HUDEP-2 (cell line): ENCODE results near the gene GGT6.
A peak's percentile ranks its signal among the peaks of the same experiment; 100 is the strongest.

Source experiments
- DNase-seq, 76 experiments: peaks; one replicate each; lab custom pipeline; 2025; ENCODE audit not compliant: unreplicated experiment in 76 of 76; lab: John Stamatoyannopoulos, UW

Gene GGT6

DNA sequence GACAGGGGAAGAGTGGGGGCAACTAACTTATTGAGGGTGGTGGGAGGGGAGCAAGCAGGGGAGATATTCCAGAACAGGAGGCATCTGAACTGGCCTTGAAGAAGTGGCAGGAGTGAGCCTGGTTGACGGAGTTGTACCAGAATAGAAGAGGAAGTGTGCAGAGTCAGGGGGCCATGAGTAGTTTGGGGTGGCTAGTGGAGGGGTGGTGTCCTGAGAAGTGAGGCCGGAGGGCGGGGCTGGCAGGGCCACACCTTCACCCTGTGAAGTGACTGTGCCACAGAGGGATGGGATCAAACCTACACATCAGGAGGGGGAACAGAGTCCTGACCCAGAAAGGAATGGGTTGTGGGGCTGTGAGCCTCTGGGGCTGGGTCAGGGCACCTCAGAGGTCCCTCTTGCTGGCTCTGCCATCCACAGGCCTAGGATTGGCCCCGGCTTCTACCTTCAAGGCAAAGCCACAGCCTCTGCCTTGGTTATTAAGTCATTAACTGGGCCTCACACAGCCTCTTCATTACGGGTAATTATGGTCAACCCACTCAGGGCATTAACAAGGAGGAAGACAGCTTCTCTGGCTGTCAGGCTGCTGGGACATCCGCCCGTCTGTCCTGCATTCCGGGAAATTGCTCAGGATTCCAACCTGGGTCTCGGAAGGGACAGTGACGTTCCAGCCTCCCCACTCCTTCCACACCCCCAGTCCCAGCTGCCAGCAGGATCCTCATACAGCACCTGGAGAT is 49.0 kb downstream of the GGT6 start:
- no peak for DNase-seq

DNA sequence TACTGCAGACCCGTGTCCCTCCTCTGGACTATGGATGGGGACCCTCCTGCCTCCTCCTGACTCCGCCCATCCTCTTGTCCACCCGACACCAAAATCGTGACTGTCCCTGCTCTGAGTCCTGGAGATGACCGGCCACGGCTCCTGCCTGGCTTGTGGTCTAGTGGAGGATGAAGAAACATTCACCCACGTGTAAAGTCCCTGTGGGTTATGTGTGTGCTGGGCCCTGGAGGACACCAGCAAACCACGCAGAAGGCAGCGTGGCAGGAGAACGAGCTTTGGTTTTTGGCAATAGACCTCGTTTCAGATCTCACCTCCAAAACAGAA is 49.8 kb downstream of the GGT6 start:
- no peak for DNase-seq

DNA sequence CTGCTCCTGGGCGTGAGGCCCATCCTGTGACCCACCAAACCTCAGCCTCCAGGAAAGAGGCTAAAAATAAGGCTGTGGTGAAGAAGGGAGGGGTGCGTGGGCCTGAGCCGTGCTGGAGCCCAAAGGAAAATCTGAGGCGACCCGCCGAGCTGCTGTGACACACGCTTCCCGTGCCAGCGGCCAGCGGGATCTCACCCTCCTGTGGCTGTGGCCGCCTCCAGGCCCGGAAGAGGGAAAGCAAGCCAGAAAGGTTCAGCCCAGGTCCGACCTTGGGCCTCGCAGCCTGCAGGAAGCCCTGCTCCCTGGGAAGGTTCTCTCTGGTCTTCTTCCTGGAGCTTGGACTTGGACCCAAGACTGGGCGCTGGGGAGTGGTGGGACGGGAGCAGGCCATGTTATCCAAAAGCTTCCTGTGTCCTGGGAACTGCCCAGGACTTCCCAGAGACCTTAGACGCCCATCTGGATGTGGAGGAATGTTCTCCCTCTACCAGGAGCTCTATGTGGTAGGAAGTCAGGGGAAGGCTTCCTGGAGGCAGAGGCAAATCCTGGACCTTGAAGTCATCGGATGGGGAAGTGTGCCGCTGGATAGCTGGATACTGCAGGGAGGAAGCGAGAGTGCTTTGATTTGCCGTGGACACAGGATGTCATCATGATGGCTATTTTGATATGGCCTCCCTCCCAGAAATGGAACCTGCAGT is 50.3 kb downstream of the GGT6 start:
- DNase-seq = no peak

DNA sequence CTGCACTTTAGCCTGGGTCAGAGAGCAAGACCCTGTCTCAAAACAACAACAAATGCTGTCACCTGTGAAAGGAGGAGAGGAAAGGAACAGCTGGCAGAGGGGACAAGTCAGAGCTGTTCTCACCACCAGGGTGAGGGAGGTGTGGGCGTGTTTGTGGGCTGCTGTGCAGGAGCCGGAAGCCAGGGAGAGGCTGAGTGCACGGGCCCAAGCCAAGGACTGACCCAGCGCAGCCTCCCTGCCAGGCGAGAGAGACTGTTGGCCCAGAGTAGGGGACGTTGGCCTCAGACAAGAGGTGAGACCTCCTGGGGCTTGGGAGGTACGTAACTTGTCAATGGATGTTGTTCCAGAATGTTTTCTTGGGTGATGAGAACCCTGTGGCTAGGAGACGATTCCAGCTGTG is 51.0 kb downstream of the GGT6 start:
- peak in 11 of 76 experiments; percentile 6 to 51 (median 19) for DNase-seq

DNA sequence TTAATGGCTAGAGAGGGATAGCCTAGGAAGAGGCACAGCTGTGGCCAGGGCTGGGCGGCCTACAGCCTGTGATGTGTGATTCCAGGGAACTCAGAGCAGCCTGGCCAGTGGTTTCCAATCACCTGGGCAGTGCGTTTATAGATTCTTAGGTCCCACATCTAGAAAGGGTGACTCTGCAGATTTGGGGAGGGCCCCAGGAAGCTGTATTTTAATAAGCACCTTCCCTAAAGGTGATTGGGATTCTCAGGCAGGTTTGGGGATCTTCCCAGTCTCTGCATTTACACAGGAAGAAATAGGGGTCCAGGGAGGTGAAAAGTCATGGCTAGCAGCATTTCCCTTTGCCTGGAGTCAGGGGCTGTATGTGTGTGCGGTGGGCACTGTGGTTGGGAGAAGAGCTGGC is 52.2 kb downstream of the GGT6 start:
- no peak for DNase-seq

DNA sequence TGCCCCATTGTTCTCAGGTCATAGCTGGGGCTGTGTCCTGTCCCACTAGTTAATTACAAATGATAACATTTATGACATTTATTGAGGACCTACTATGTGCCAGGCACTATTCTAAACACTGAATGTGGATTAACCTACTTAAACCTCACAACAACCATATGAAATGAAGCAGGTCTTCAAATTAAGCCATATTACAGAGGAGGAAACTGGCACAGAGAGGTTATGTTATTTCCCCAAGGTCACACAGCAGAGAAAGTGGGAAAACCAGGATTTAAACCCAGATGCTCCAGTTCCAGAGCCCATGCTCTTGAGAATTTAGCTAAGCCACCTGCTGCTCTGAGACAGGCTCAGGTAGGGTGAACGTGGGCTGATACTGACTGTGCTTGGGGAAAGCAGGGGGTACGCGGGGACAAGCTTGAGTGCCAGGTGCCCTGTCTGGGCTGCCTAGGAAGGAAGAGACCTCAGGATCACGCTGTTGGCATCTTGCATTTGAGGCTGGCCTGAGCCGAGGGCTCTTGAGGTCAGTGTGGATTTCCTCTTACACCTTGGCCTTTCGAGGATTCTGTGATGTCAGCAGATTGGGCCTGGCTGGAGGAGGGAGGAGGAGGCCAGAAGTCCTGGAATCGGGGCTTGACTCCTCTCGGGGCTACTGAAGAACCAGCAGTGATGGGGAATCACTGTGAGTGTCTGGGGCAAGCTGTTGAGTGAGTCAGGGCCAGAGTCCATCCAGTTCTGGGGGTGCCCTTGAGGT is 52.8 kb downstream of the GGT6 start:
- DNase-seq = no peak
